SIG-M5 treated with dmso at 0.1 percent for 504 hours (cell line): ENCODE data around the gene LDLRAD2.

Source experiments
- DNase-seq: peaks from one replicate; lab custom pipeline; 2025; ENCODE audit not compliant: unreplicated experiment; lab: John Stamatoyannopoulos, UW

LDLRAD2 gene

GRCh38 chr1:21857840-21858670, 46.0 kb downstream of the LDLRAD2 start:
- DNase-seq = no peak

- no peak for DNase-seq
Observed at GRCh38 chr1:21859669-21860179, 47.7 kb downstream of the LDLRAD2 start.

GRCh38 chr1:21860971-21861370, 48.9 kb downstream of the LDLRAD2 start:
- no peak for DNase-seq

- no peak for DNase-seq
Observed at GRCh38 chr1:21861602-21862429, 49.8 kb downstream of the LDLRAD2 start.

- no peak for DNase-seq
Observed at GRCh38 chr1:21863981-21864380, 51.9 kb downstream of the LDLRAD2 start.

- DNase-seq = no peak
Observed at GRCh38 chr1:21864730-21865129, 52.7 kb downstream of the LDLRAD2 start.

GRCh38 chr1:21865609-21865942, 53.5 kb downstream of the LDLRAD2 start:
- DNase-seq = no peak

- DNase-seq = peak; percentile 32
Observed at GRCh38 chr1:21865943-21866706, 54.1 kb downstream of the LDLRAD2 start.

GRCh38 chr1:21866707-21867043, 54.6 kb downstream of the LDLRAD2 start:
- no peak for DNase-seq

GRCh38 chr1:21867451-21867996, 55.5 kb downstream of the LDLRAD2 start:
- no peak for DNase-seq

- DNase-seq = no peak
Observed at GRCh38 chr1:21868482-21868881, 56.4 kb downstream of the LDLRAD2 start.

- no peak for DNase-seq
Observed at GRCh38 chr1:21868941-21869454, 56.9 kb downstream of the LDLRAD2 start.

GRCh38 chr1:21869620-21870121, 57.6 kb downstream of the LDLRAD2 start:
- peak; percentile 16 for DNase-seq

- DNase-seq = no peak
Observed at GRCh38 chr1:21870611-21871010, 58.5 kb downstream of the LDLRAD2 start.

- no peak for DNase-seq
Observed at GRCh38 chr1:21871943-21872342, 59.9 kb downstream of the LDLRAD2 start.

GRCh38 chr1:21872445-21873079, 60.5 kb downstream of the LDLRAD2 start:
- no peak for DNase-seq

- no peak for DNase-seq
Observed at GRCh38 chr1:21873174-21873573, 61.1 kb downstream of the LDLRAD2 start.

GRCh38 chr1:21873761-21874160, 61.7 kb downstream of the LDLRAD2 start:
- DNase-seq = no peak

- no peak for DNase-seq
Observed at GRCh38 chr1:21874328-21874727, 62.3 kb downstream of the LDLRAD2 start.
